Stimulated activated naive CD4-positive, alpha-beta T cell (primary cell): ENCODE data around the gene VAV1.
A peak's percentile ranks its signal among the peaks of the same experiment; 100 is the strongest.

Experiments used
- DNase-seq, 6 experiments: peaks; one replicate each; lab custom pipeline; 2025; lab: John Stamatoyannopoulos, UW

The VAV1 gene

GRCh38 chr19:6890401-6890913, 117.9 kb downstream of the VAV1 start:
- peak in 3 of 6 experiments; percentile 63 to 78 (median 74) for DNase-seq

GRCh38 chr19:6890938-6891337, 118.4 kb downstream of the VAV1 start:
- DNase-seq, result peak in 5 of 6 experiments; percentile 4 to 68 (median 40)

DNA sequence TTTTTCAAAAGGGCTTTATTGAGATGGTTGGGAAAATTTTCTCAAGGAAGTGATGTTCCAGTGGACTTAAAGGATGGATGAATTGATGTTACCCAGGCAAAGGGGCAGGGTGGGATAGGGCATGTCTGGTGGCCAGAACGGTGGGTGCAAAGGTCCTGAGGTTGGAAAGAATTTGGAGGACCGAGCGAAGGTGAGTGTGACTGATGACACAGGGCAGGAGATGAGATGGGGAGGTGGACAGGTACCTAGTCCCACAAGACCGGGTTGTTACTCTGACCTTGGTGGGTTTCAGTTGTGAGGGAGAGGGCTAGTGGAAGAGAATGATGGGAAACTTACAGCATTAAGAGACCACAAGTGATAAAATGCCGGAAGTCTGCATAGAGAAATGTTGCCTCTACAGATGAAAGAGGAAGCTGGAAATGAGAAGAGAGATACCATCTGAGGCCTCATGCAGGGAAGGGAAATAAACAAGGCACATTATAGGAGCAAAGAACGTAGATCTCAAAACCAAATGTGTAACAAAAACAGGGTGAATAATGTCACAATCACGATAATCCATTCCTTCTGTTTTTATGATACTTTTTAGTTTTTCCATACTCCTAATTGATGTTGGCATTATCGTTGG, 119.4 kb downstream of the VAV1 start:
- peak in 3 of 6 experiments; percentile 53 to 64 (median 57) for DNase-seq

DNA sequence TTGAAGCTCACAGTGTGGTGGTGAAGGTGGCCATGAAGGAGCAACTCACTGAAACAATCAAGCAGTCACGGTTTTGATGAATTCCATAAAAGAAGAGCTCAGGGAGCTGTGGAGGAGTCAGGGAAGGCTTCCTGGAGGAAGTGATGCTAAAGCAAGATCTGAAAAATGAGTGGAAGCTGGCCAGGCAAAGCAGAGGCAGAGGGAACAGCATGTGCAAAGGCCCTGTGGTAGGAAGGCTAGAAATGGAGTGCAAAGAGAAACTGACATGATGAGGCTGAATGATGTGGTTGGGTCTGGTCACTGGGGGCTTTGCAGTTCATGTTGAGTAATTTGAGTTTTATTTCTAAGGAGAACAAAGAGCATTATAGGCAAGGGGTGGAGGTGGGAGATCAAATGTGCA, 121.8 kb downstream of the VAV1 start:
- no peak for DNase-seq

DNA sequence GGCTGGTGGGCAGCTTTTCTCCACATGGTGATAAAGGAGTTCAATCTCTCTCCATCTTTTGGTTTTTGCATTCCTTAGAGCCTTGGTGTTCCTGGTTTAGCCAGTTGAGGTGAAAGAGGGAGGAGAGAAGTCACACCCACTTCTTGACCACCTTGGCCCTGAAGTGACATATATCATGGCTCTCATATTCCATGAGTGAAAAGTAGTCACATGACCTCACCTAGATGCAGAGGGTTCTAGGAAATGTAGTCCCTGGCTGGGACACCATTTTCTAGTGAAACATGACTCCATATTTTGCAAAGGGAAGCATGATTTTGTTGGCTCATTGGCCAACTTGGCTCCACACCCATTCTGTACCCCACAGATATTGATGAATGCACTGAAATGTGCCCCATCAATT, 130.9 kb downstream of the VAV1 start:
- DNase-seq, result no peak

DNA sequence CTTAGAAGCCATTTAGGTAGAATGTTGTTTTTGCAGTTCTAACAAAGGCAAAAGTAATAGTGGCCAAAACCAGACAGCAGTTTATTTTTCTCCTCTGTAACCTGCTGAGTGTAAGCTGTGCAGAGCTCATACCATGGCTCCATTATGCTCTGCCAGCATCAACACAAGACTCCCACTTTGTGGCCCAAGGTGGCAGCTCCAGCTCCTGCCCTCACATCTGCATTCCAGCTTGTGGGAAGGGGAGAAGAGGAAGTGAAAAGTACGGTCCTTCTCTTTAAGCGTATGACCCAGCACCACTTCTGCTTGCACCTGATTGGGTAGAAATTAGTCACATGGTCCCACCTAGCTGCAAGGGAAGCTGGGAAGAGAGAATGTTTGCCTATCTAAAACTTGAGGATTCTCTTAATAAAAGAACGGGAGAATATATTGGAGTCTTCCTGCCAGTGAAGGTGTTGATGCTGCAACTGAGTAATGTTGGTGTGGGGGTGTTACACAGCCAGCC, 134.1 kb downstream of the VAV1 start:
- DNase-seq, result no peak
